GM12891 (cell line): Measurements from ENCODE around the gene CCDC40.
"Not testable (repeated sequence)": the region's sequence is repeated elsewhere in the genome, so short reads cannot be mapped to it uniquely, and the experiment has no call there.

Source experiments
- DNase-seq: peaks from one replicate; pipeline ENCODE4 v3.0.0; 2011; ENCODE audit warnings: low spot score; ENCODE audit not compliant: insufficient read length
- FAIRE-seq: peaks from 2 replicates; lab custom pipeline; 2011; peaks lifted over from hg19 to GRCh38; lab: Jason Lieb, UNC
- PAX5 ChIP-seq: IDR thresholded peaks from 2 replicates; pipeline ENCODE4 v1.6.1; 2011; ENCODE audit warnings: low read length, moderate library complexity, mild to moderate bottlenecking; ENCODE audit not compliant: insufficient read depth, severe bottlenecking
- POLR2A ChIP-seq: IDR thresholded peaks from 2 replicates; pipeline ENCODE4 v1.6.1; 2011; ENCODE audit warnings: low read depth, low read length, control low read depth
- POLR2AphosphoS5 ChIP-seq: IDR thresholded peaks from 2 replicates; pipeline ENCODE4 v1.6.1; 2011; ENCODE audit warnings: low read depth, low read length, control low read depth
- POU2F2 ChIP-seq: IDR thresholded peaks from 2 replicates; pipeline ENCODE4 v1.6.1; 2011; ENCODE audit warnings: low read depth, mild to moderate bottlenecking, control low read depth, low read length, moderate library complexity
- SPI1 ChIP-seq: IDR thresholded peaks from 2 replicates; pipeline ENCODE4 v1.6.1; 2011; ENCODE audit warnings: low read depth, low read length, control low read depth
- TAF1 ChIP-seq: IDR thresholded peaks from 2 replicates; pipeline ENCODE4 v1.6.1; 2011; ENCODE audit warnings: low read depth, low read length, control low read depth

The CCDC40 gene

GRCh38 chr17:80072410-80072809, 36.0 kb downstream of the CCDC40 start:
- FAIRE-seq (no peak), DNase-seq (no peak)
- no peak for TF ChIP-seq POLR2A

GRCh38 chr17:80080081-80080480, 43.6 kb downstream of the CCDC40 start:
- TF ChIP-seq TAF1 = no peak
- no peak for TF ChIP-seq PAX5
- TF ChIP-seq POU2F2 = no peak
- no peak for TF ChIP-seq SPI1
- no peak for TF ChIP-seq POLR2A
- TF ChIP-seq POLR2AphosphoS5 = no peak
- FAIRE-seq = no peak
- DNase-seq = no peak

GRCh38 chr17:80081596-80081995, 45.2 kb downstream of the CCDC40 start:
- no peak for FAIRE-seq
- TF ChIP-seq PAX5 = no peak
- TF ChIP-seq TAF1 = no peak
- no peak for TF ChIP-seq POLR2A
- no peak for TF ChIP-seq POLR2AphosphoS5
- no peak for TF ChIP-seq POU2F2
- TF ChIP-seq SPI1 = no peak
- DNase-seq = no peak

- TF ChIP-seq POLR2AphosphoS5 (no peak), POLR2A (no peak), PAX5 (no peak), SPI1 (no peak), POU2F2 (no peak), TAF1 (no peak)
- FAIRE-seq (peak; percentile 79), DNase-seq (peak; percentile 74)
Observed at GRCh38 chr17:80082403-80083135, 46.1 kb downstream of the CCDC40 start.

GRCh38 chr17:80083136-80083661, 46.8 kb downstream of the CCDC40 start:
- FAIRE-seq (no peak), DNase-seq (no peak)
- TF ChIP-seq SPI1 (no peak), POLR2A (no peak), POLR2AphosphoS5 (no peak), POU2F2 (no peak), PAX5 (no peak), TAF1 (no peak)

GRCh38 chr17:80084773-80085172, 48.3 kb downstream of the CCDC40 start:
- FAIRE-seq (no peak), DNase-seq (no peak)
- TF ChIP-seq PAX5 (no peak), POLR2A (no peak), TAF1 (no peak), POU2F2 (no peak), SPI1 (no peak), POLR2AphosphoS5 (no peak)

GRCh38 chr17:80086081-80086480, 49.6 kb downstream of the CCDC40 start:
- DNase-seq (no peak), FAIRE-seq (no peak)
- TF ChIP-seq PAX5 (no peak), POLR2AphosphoS5 (no peak), SPI1 (no peak), TAF1 (no peak)

- no peak for DNase-seq
- TF ChIP-seq POLR2A (no peak), TAF1 (no peak), POU2F2 (no peak), PAX5 (no peak), SPI1 (no peak), POLR2AphosphoS5 (no peak)
- no peak for FAIRE-seq
Observed at GRCh38 chr17:80086616-80087015, 50.2 kb downstream of the CCDC40 start.

GRCh38 chr17:80087346-80088265, 51.2 kb downstream of the CCDC40 start:
- DNase-seq (no peak), FAIRE-seq (no peak)
- TF ChIP-seq SPI1 (no peak), PAX5 (no peak), POLR2AphosphoS5 (no peak), POU2F2 (no peak), POLR2A (no peak), TAF1 (no peak)

GRCh38 chr17:80089762-80090161, 53.3 kb downstream of the CCDC40 start:
- TF ChIP-seq TAF1 = no peak
- TF ChIP-seq SPI1 = no peak
- TF ChIP-seq POU2F2 = no peak
- TF ChIP-seq PAX5 = no peak
- no peak for TF ChIP-seq POLR2AphosphoS5
- TF ChIP-seq POLR2A = no peak
- no peak for DNase-seq
- FAIRE-seq = no peak

GRCh38 chr17:80090164-80090563, 53.7 kb downstream of the CCDC40 start:
- FAIRE-seq, DNase-seq: not testable (repeated sequence)
